22Rv1 (cell line): ENCODE data around the gene SLC35F3.

Experiments
- H3K27ac ChIP-seq: fragments of 450-650 bp; 2 replicates; pipeline ENCODE4 v1.5.1; 2017
- ZFX ChIP-seq: fragments of 450-650 bp; IDR thresholded peaks from 2 replicates; pipeline ENCODE4 v1.6.1; 2017; ENCODE audit warnings: antibody characterized with exemption, borderline replicate concordance
- TF ChIP-seq, protein P1 (sequence below): fragments of 450-650 bp; IDR thresholded peaks from 2 replicates; pipeline ENCODE4 v1.5.1; 2017; ENCODE audit warnings: mild to moderate bottlenecking

The SLC35F3 gene

GRCh38 chr1:233951804-233952203 is 47.3 kb downstream of the SLC35F3 start:
- TF ChIP-seq, protein P1, sequence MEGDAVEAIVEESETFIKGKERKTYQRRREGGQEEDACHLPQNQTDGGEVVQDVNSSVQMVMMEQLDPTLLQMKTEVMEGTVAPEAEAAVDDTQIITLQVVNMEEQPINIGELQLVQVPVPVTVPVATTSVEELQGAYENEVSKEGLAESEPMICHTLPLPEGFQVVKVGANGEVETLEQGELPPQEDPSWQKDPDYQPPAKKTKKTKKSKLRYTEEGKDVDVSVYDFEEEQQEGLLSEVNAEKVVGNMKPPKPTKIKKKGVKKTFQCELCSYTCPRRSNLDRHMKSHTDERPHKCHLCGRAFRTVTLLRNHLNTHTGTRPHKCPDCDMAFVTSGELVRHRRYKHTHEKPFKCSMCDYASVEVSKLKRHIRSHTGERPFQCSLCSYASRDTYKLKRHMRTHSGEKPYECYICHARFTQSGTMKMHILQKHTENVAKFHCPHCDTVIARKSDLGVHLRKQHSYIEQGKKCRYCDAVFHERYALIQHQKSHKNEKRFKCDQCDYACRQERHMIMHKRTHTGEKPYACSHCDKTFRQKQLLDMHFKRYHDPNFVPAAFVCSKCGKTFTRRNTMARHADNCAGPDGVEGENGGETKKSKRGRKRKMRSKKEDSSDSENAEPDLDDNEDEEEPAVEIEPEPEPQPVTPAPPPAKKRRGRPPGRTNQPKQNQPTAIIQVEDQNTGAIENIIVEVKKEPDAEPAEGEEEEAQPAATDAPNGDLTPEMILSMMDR, result no peak
- TF ChIP-seq ZFX, result no peak

GRCh38 chr1:233957691-233958090 is 53.2 kb downstream of the SLC35F3 start:
- no peak overlapping the region for H3K27ac ChIP-seq
- no peak for TF ChIP-seq ZFX
- TF ChIP-seq, protein P1, result no peak

More at GRCh38 chr1:233951804-233952203, 47.3 kb downstream of the SLC35F3 start:
- H3K27ac ChIP-seq, result no peak overlapping the region

GRCh38 chr1:233959102-233959501 is 54.6 kb downstream of the SLC35F3 start:
- TF ChIP-seq ZFX, result no peak
- TF ChIP-seq, protein P1, result no peak
- H3K27ac ChIP-seq, result no peak overlapping the region

DNA sequence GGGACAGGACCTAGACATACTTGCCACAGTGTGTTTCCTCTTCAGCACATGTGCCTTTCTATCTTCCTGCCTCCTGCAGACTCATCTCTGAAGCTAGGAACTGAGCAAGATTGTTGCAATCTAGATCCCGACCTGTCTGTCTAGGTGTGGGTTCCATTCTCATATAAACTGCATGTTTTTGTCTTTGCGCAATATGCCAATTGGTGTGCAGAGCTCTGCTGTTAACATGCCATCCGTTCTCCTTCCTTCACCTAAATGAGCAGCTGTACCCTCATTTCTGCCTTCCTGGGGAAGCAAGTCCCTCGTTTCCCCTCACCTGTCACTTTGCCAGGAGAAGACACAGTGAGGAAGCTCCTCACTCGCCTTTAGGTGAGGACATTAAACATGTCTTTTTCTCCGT is 55.5 kb downstream of the SLC35F3 start:
- TF ChIP-seq, protein P1, result no peak
- TF ChIP-seq ZFX, result no peak
- no peak overlapping the region for H3K27ac ChIP-seq

GRCh38 chr1:233960386-233960785 is 55.9 kb downstream of the SLC35F3 start:
- no peak overlapping the region for H3K27ac ChIP-seq
- TF ChIP-seq ZFX, result no peak
- TF ChIP-seq, protein P1, result no peak

- TF ChIP-seq, protein P1, result no peak
- TF ChIP-seq ZFX, result no peak
- no peak overlapping the region for H3K27ac ChIP-seq
These were observed 58.4 kb downstream of the SLC35F3 start for GRCh38 chr1:233962878-233963277.

DNA sequence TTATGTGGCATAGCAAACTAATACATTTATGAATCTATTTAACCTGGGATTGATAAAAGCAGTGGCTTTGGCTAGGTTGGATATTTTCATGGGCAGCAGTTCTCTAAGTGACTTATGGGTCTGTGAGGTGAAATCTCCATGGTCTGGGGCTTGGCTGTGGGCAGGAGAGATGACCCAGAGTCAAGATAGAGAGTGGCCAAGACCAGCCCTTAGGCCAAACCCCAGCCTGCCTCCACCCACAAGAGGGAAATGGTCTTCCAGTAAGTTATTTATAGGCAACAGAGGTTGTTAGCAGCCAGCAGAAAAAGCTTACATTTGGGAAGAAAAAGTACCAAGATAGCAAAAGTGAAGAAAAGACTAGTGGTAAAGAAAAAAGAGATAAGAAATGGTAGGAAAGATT is 61.4 kb downstream of the SLC35F3 start:
- TF ChIP-seq, protein P1, result no peak
- TF ChIP-seq ZFX, result no peak
- H3K27ac ChIP-seq, result no peak overlapping the region
